Mammary epithelial cell (primary cell): Measurements from ENCODE around the gene SLC5A10.

Experiments
- EZH2 ChIP-seq: IDR thresholded peaks from 2 replicates; pipeline ENCODE4 v1.6.1; 2012; ENCODE audit warnings: low read length, inconsistent platforms, borderline replicate concordance
- TF ChIP-seq, protein P1 (sequence below), 2 donors: IDR thresholded peaks in 1 of 2; conservative IDR thresholded peaks in 1 of 2; 2 replicates each; pipeline ENCODE4 v1.5.1; 2011 to 2012; ENCODE audit warnings: inconsistent platforms in 2 of 2, low read length in 2 of 2, mild to moderate bottlenecking in 2 of 2, control low read depth in 1 of 2, low read depth in 1 of 2; ENCODE audit not compliant: insufficient read depth in 1 of 2; ENCODE audit errors: extremely low read depth in 1 of 2

DNA sequence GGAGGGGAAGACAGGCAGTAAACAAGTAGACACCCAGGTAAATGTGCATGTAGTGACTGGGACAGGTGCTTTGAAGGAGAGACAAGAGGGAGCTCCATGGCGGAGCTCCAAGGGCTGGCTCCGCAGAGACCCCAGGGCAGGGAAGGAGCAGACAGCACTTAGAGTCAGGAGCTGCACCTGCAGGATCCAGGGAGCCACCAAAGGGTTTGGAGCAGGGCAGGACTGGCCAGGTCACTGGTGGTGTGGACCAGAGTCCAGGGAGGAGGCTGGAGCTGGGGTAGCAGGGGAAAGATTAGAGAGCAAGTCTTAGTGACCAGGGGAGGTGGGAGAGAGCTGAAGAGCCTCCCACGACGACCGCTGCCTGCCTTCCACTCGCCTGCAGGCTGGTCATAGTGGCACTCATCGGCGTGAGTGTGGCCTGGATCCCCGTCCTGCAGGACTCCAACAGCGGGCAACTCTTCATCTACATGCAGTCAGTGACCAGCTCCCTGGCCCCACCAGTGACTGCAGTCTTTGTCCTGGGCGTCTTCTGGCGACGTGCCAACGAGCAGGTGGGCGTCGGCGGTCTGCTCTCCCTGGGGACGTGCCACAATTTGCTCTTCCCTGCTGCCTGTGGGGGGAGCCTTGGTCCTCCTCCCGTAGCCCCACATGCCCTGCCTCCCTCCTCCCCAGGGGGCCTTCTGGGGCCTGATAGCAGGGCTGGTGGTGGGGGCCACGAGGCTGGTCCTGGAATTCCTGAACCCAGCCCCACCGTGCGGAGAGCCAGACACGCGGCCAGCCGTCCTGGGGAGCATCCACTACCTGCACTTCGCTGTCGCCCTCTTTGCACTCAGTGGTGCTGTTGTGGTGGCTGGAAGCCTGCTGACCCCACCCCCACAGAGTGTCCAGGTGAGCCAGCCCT is 67.3 kb downstream of the SLC5A10 start:
- TF ChIP-seq, protein P1, sequence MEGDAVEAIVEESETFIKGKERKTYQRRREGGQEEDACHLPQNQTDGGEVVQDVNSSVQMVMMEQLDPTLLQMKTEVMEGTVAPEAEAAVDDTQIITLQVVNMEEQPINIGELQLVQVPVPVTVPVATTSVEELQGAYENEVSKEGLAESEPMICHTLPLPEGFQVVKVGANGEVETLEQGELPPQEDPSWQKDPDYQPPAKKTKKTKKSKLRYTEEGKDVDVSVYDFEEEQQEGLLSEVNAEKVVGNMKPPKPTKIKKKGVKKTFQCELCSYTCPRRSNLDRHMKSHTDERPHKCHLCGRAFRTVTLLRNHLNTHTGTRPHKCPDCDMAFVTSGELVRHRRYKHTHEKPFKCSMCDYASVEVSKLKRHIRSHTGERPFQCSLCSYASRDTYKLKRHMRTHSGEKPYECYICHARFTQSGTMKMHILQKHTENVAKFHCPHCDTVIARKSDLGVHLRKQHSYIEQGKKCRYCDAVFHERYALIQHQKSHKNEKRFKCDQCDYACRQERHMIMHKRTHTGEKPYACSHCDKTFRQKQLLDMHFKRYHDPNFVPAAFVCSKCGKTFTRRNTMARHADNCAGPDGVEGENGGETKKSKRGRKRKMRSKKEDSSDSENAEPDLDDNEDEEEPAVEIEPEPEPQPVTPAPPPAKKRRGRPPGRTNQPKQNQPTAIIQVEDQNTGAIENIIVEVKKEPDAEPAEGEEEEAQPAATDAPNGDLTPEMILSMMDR (conservative IDR thresholded peaks at IDR 0.05 in 1 of 2, IDR thresholded peaks at IDR 0.05 in 1 of 2; ENCODE audit: extremely low read depth in 1 of 2, insufficient read depth in 1 of 2, low read depth in 1 of 2, low read length in 2 of 2), result no peak
- no peak for TF ChIP-seq EZH2
